HG03354 (cell line): ENCODE results near the gene PACS1.
A peak's percentile ranks its signal among the peaks of the same experiment; 100 is the strongest.
"Not testable (repeated sequence)": the region's sequence is repeated elsewhere in the genome, so short reads cannot be mapped to it uniquely, and the experiment has no call there.

ENCODE experiments used
- ATAC-seq: cut with Tn5 transposase; IDR thresholded peaks from one replicate; pipeline ENCODE4 v1.9.1; 2021; ENCODE audit warnings: mild to moderate bottlenecking; ENCODE audit not compliant: unreplicated experiment, poor library complexity, severe bottlenecking

PACS1 gene

DNA sequence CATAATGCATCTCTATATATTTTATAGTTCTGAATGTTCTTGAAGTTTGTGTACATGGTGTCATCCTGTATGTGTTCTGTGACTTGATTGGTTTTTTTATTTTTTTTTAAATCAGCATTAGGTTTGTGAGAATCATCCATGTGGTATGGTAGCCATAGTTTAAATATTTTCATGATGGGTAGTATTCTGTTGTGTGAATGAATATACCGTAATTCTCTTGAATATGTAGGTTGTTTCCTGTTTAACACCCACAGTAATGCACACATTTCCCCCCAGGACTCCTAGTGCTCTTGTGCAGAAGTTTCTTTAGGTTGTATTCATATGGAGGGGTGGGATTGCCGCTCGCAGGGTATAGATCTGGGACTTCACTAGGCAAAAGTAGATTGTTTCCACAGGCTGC is 2.0 kb downstream of the PACS1 start:
- ATAC-seq, result no peak

GRCh38 chr11:66072518-66072917 is 2.4 kb downstream of the PACS1 start:
- ATAC-seq, result no peak

DNA sequence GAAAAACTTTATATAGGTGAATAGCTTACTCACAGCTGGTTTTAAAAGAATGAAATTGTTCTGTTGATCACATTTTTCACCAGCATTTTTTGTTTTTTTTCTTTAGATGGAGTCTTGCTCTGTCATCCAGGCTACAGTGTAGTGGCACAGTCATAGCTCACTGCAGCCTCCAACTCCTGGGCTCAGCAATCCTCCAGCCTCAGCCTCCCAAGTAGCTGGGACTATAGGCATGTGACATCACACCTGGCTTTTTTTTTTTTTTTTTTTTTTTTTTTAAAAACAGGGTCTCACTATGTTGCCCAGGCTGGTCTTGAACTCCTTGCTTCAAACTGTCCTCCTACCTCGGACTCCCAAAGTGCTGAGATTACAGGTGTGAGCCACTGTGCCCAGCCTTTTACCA is 3.6 kb downstream of the PACS1 start:
- ATAC-seq, result no peak

- ATAC-seq, result no peak
Measured at GRCh38 chr11:66075273-66075672, 5.2 kb downstream of the PACS1 start.

DNA sequence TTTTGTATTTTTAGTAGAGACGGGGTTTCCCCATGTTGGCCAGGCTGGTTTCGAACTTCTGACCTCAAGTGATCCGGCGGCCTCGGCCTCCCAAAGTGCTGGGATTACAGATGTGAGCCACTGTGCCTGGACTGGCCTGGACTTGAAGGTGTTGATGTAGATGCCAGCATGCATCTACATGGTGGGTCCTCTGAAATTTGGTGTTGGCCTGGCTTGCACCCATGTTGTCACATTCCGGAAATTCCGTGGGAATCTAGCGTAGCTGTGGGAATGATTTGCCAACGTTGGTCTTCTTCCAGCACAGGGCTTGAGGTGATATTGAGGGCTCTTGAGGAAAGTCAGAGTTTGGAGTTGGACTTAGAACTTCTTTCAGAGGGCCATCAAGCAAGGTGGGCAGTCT is 6.5 kb downstream of the PACS1 start:
- no peak for ATAC-seq

- ATAC-seq, result no peak
Measured at GRCh38 chr11:66077927-66078326, 7.9 kb downstream of the PACS1 start.

GRCh38 chr11:66078949-66079348 is 8.9 kb downstream of the PACS1 start:
- not testable (repeated sequence) for ATAC-seq

DNA sequence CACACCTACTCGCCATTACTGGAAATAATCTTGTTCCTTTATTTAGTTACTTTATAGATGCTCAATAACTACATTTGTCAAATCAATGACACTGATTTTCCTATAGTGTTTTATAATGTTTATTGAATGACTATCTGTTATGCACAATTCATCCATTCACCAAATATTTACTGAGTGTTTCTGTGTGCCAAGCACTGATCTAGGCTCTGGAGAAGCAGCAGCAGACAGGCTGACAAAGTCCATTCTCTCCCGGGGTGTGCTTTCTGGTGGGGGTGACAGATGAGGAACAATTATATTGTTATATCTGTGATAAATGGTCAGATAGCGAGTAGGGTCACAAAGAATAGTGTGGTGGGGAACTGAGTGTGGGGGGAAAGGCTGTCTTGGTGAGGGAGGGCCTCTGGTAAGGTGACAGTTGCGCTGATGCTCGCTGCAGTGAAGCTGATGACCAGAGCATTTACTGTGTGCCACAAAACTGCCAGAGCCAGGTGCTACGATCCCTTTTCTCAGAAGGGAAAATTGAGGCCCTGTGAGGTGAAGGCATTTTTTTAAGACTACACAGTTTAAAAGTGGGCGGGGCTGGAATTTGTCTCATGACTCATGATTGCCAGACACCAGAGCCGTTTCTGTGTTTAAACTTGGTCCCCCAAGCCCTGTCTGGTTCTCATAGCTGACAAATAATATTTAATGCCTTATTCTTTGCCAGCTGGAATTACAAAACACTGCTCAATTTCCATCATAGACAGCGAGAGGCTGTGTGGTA is 10.2 kb downstream of the PACS1 start:
- ATAC-seq, result no peak

DNA sequence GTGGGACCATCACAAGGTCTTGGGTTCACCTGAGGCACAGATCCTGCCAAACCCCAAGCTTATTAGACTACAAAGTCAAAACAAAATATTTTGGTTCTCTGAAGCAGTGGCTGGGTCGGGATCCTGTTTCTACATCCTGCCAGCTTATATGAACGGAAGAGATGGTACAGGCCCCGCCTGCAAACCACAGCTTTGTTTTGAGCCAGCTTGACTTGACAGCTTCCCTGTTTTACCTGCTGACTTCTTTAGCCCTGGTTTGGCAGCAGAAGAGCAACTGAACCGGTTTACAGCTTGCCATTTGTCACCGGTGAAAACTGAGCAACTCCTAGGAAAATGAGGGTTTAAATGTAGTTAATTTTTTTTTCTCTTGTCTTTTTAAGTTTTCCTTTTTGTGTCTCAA is 11.4 kb downstream of the PACS1 start:
- ATAC-seq, result no peak

- ATAC-seq, result no peak
Measured at GRCh38 chr11:66082946-66083698, 13.1 kb downstream of the PACS1 start.

DNA sequence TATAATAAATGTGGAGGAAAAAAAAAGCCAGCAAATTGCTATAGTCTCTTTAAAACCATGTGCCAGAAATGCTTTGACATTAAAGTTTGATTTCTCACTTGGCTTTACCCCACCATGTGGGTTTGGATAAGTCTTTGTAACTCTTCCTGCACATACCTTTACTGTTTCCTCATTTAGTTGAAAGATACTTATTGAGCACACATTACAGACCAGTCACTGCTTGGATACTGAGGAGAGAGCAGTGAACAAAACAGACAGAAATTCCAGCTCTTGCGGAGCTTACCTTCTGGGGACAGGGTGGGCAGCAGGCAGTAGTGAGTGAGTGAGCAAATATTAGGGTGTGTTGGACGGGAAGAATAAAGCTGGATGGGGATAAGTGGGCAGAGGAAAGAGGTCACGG is 13.7 kb downstream of the PACS1 start:
- ATAC-seq, result no peak

GRCh38 chr11:66084821-66085475 is 14.9 kb downstream of the PACS1 start:
- ATAC-seq, result no peak

DNA sequence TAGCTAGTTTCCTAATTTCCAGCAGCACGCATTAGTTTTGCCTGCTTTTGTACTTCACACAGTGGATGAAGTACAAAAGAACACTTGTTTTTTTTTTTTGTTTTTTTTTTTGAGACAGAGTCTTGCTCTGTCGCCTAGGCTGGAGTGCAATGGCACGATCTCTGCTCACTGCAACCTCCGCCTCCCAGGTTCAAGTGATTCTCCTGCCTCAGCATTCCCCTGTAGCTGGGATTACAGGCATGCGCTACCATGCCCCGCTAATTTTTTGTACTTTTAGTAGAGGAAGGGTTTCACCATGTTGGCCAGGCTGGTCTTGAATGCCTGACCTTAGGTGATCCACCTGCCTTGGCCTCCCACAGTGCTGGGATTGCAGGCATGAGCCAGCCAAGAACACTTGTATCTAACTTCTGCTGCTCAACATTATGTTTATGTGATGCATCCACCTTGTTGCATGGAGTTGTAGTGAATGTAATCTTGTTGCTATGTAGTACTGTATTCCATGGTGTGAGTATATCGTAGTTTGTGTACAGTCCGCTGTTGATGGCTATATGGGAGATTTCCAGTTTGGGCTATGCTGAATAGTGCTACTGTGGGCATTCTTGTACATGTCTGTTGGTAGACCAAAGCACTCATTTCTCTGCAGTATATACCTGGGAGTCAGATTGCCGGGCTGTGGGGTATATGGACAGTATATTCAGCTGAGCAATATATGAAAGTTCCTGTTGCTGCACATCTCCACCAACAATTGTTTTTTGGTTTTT is 17.3 kb downstream of the PACS1 start:
- no peak for ATAC-seq

- ATAC-seq, result no peak
Measured at GRCh38 chr11:66089067-66089466, 19.0 kb downstream of the PACS1 start.

DNA sequence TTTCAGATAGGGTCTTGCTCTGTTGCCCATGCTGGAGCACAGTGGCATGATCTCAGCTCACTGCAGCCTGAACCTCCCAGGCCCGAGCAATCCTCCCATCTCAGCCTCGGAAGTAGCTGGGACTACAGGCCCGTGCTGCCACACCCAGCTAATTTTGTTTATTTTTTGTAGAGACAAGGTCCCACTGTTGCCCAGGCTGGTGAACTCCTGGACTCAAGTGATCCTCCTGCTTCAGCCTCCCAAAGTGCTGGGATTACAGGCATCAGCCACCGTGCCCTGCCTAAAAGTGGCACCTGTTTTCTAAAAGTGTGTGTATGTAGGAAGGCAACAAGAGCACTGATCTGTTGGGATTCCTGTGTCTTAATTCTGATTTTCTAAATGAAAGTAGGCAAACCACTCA is 20.2 kb downstream of the PACS1 start:
- no peak for ATAC-seq

- ATAC-seq, result not testable (repeated sequence)
Measured at GRCh38 chr11:66092125-66092524, 22.1 kb downstream of the PACS1 start.

DNA sequence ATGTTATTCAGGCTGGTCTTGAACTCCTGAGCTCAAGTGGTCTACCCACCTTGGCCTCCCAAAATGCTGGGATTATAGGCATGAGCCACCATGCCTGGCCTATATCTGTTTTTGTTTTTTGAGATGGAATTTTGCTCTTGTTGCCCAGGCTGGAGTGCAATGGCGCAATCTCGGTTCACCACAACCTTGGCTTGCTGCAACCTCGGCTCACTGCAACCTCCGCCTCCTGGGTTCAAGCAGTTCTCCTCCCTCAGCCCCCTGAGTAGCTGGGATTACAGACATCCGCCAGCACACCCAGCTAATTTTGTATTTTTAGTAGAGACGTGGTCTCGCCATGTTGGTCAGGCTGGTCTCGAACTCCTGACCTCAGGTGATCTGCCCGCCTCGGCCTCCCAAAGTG is 29.7 kb downstream of the PACS1 start:
- ATAC-seq, result not testable (repeated sequence)

GRCh38 chr11:66100272-66101065 is 30.4 kb downstream of the PACS1 start:
- peak; percentile 73 for ATAC-seq

DNA sequence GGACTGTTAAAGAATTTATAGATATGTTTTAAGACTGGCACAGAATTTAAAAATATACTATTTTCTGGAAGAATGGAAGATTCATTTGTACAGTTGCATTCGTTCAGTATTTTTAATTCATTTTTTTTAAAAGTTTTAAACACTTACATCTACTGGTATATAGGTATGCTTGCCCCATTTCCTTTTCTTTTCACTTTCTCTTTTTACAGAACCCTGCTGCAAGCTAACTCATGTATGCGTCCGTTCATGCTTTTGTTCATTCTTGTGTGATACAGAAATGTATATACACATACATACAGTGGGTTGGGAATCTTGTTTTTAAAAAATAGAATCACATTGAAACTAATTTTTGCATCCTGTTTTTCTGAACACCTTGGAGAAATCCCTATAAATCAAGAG is 31.0 kb downstream of the PACS1 start:
- peak; percentile 20 for ATAC-seq
